Measurements from ENCODE around the gene ITGAX.
"Not testable (repeated sequence)": the region's sequence is repeated elsewhere in the genome, so short reads cannot be mapped to it uniquely, and the experiment has no call there.

DNA sequence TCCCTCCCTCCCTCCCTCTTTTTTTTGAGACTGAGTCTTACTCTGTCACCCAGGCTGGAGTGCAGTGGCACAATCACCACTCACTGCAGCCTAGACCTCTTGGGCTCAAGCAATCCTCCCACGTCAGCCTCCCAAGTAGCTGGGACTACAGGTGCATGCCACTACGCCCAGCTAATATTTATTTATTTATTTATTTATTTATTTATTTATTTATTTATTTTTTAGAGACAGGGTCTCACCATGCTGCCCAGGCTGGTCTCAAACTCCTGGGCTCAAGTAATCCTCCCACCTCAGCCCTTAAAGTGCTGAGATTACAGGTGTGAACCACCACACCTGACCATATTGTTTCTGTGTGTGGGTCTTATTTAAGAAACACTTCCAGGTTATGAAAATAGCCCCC is 62.1 kb downstream of the ITGAX start:
- TF ChIP-seq, protein P1, sequence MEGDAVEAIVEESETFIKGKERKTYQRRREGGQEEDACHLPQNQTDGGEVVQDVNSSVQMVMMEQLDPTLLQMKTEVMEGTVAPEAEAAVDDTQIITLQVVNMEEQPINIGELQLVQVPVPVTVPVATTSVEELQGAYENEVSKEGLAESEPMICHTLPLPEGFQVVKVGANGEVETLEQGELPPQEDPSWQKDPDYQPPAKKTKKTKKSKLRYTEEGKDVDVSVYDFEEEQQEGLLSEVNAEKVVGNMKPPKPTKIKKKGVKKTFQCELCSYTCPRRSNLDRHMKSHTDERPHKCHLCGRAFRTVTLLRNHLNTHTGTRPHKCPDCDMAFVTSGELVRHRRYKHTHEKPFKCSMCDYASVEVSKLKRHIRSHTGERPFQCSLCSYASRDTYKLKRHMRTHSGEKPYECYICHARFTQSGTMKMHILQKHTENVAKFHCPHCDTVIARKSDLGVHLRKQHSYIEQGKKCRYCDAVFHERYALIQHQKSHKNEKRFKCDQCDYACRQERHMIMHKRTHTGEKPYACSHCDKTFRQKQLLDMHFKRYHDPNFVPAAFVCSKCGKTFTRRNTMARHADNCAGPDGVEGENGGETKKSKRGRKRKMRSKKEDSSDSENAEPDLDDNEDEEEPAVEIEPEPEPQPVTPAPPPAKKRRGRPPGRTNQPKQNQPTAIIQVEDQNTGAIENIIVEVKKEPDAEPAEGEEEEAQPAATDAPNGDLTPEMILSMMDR (IDR thresholded peaks at IDR 0.05) = not testable (repeated sequence)
- not testable (repeated sequence) for TF ChIP-seq POLR2A (IDR thresholded peaks at IDR 0.05)
